GF-D8 (cell line): ENCODE results near the gene RAP1A.
"Not testable (repeated sequence)": the region's sequence is repeated elsewhere in the genome, so short reads cannot be mapped to it uniquely, and the experiment has no call there.

ENCODE experiments used
- DNase-seq: peaks from one replicate; lab custom pipeline; 2025; lab: John Stamatoyannopoulos, UW

RAP1A gene

GRCh38 chr1:111737216-111738132 lies 117.9 kb downstream of the RAP1A start:
- peak; percentile 25 for DNase-seq

GRCh38 chr1:111738133-111738435 lies 118.5 kb downstream of the RAP1A start:
- no peak for DNase-seq

- DNase-seq = peak; percentile 56
Measured at GRCh38 chr1:111738436-111739193, 119.0 kb downstream of the RAP1A start.

- peak; percentile 69 for DNase-seq
Measured at GRCh38 chr1:111739194-111739924, 119.8 kb downstream of the RAP1A start, which contains the start of gene INKA2. INKA2 (minus strand) TSS chr1:111739395; CDS start chr1:111739242, 153 bp downstream.

- DNase-seq = no peak
Measured at GRCh38 chr1:111739925-111740765, 120.6 kb downstream of the RAP1A start.

- DNase-seq = not testable (repeated sequence)
Measured at GRCh38 chr1:111742292-111742691, 122.7 kb downstream of the RAP1A start.

GRCh38 chr1:111742938-111743549 lies 123.5 kb downstream of the RAP1A start:
- DNase-seq = no peak

GRCh38 chr1:111743679-111744101 lies 124.1 kb downstream of the RAP1A start:
- DNase-seq = no peak

- no peak for DNase-seq
Measured at GRCh38 chr1:111745675-111746613, 126.4 kb downstream of the RAP1A start.

GRCh38 chr1:111746614-111746999 lies 127.0 kb downstream of the RAP1A start:
- no peak for DNase-seq

- DNase-seq = peak; percentile 18
Measured at GRCh38 chr1:111747282-111747734, 127.7 kb downstream of the RAP1A start.

GRCh38 chr1:111747947-111748346 lies 128.4 kb downstream of the RAP1A start:
- DNase-seq = no peak

- DNase-seq = no peak
Measured at GRCh38 chr1:111749628-111750027, 130.0 kb downstream of the RAP1A start.

GRCh38 chr1:111750856-111751255 lies 131.3 kb downstream of the RAP1A start:
- no peak for DNase-seq

GRCh38 chr1:111751906-111752575 lies 132.5 kb downstream of the RAP1A start:
- no peak for DNase-seq

- DNase-seq = no peak
Measured at GRCh38 chr1:111754984-111755330, 135.4 kb downstream of the RAP1A start.

GRCh38 chr1:111755331-111756123 lies 135.9 kb downstream of the RAP1A start, which contains the start of gene DDX20:
DDX20 (plus strand) TSS chr1:111755901; CDS start chr1:111755925, 24 bp downstream.
- peak; percentile 94 for DNase-seq

GRCh38 chr1:111756124-111756513 lies 136.5 kb downstream of the RAP1A start:
- DNase-seq = no peak
